ENCODE measurements around the gene PTPRK. TPM values are rescaled to one million over a fixed set of nuclear protein-coding genes. Genes with fewer than 3 reads are reported as not detected.

Gene PTPRK
- total RNA-seq, 2 experiments from 2014 or later: 2.8 to 5.0 TPM

DNA sequence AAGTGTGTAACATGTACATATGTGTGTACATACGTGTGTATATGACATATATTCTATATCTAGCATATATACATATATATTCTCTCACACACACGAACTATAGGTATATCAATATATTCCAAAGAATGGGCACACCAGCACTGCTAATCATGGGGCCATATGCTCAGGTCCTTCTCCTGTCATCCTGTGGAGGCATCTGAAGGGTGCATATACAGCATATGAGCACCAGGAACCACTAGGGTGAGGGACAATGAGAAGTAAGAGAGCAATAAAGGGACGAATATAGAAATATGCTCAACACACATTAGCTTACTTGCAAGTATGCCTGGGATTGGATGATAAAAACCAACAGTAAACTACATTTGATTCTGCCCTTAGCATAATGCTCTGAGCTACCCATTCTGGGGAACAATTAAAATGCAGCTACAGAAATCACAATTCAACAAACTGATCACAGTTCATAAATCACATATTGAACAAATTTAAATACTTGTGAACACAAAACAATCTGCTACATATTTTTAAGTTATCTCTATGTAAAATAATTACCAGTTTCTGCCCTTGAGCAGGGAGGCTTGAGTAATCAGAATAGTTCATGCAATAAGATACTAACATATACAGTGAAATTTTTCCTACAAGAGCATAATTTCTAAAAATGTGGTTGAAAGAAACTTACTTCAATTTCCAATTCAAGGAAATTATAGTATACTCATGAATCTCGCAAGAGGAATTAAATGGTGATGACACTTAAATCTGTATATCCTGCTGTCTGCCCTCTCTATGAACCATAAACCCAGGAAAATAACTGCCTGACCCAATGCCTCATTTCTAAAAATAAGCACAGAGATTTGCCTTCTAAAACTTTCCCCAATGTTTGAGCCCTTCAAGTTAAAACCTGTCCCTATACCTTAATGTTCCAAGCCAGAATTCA, 347.4 kb downstream of the PTPRK start:
- peaks cover 8% of the 10 kb centered on the region for H3K4me1 Mint-ChIP-seq
- H3K9me3 Mint-ChIP-seq: no peaks in the 10 kb centered on the region
- H3K27ac Mint-ChIP-seq: no peak overlapping the region
- no peak overlapping the region for H3K4me3 Mint-ChIP-seq
- no peaks in the 10 kb centered on the region for H3K36me3 Mint-ChIP-seq
- H3K27me3 Mint-ChIP-seq: peaks cover 2% of the 10 kb centered on the region
- DNase-seq (no peak), ATAC-seq (ENCODE audit: low read depth) (no peak)
- POLR2A ChIA-PET: no interaction called here

DNA sequence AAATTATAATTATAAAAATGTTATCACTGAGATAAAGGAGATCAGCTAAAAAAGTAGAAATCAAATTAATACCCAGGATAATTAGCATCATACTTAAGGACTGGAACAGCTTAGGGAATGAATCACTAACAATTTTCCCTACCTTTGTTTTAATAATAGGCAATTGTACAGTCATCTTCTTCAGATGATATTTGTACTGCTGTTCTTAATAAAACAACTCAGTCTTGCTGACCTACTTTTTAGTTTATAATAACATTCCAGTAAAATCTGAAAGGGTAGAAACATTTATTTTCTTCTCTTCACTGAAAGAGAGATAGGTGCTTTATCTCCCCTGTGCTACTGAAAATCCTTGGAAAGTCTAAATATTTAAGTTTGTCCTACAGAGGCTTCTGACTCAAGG, 348.3 kb downstream of the PTPRK start:
- DNase-seq (no peak), ATAC-seq (ENCODE audit: low read depth) (no peak)
- Mint-ChIP-seq H3K27ac (no peak overlapping the region), H3K4me1 (peaks cover 10% of the 10 kb centered on the region), H3K4me3 (no peak overlapping the region), H3K27me3 (peaks cover 2% of the 10 kb centered on the region), H3K36me3 (no peaks in the 10 kb centered on the region), H3K9me3 (no peaks in the 10 kb centered on the region)
- POLR2A ChIA-PET: no interaction called here

DNA sequence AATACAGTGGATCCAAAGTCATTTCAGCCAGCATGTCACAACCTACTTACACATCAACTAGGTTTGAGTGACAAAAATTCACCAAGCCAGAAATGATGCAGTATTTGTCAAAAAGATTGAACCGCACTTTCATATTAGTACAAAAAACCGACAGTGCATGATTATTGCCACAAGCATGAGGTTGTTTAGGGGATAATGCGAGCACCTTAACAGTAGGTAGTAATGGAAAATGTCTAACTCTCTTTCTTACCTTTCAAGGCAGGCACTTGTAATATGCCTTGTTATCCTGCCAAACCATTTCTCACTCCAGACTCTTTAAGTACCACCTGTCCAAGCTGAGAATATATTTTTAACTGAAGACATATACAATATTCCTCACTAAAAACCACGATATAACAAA, 349.2 kb downstream of the PTPRK start:
- H3K27me3 Mint-ChIP-seq: peaks cover 2% of the 10 kb centered on the region
- peaks cover 10% of the 10 kb centered on the region for H3K4me1 Mint-ChIP-seq
- H3K36me3 Mint-ChIP-seq: no peaks in the 10 kb centered on the region
- H3K9me3 Mint-ChIP-seq: no peaks in the 10 kb centered on the region
- DNase-seq (no peak), ATAC-seq (ENCODE audit: low read depth) (no peak)
- no peak overlapping the region for H3K4me3 Mint-ChIP-seq
- POLR2A ChIA-PET: no interaction called here
- H3K27ac Mint-ChIP-seq: no peak overlapping the region

DNA sequence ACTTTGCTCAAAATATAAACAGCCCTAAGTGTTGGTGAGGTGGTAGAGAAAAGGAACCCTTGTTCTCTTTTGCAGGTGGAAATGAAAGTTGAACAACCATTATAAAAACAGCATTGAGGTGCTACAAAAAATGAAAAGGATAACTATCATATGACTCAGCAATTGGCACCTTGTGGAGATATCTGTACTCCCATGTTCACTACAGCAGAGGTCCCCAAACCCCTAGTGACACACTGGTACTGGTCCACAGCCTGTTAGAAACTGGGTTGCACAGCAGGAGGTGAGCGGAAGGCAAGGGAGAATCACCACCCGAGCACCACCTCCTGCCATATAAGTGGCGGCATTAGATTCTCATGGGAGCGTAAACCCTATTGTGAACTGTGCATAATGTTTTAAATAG, 352.2 kb downstream of the PTPRK start:
- no peak for ATAC-seq (ENCODE audit: low read depth)
- POLR2A ChIA-PET: no interaction called here
- no peak overlapping the region for H3K27ac Mint-ChIP-seq

DNA sequence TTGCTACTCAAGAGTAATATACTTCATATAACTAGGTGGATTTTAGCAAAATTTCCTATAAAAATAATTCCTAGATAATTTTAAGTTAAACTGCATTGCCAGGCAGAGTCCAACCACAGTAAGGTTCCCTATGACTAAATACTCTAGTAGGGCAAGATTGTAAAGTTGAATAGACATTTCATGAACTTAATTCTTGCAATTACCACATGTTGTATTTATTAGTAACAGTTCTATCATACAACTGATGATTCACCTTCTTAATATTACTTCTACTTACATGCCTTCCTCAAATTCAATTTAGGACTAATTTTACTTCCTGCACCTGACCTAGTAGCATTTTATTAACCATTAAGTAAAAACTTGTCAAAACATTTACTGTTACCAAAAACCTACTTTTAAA, 352.8 kb downstream of the PTPRK start:
- peaks cover 1% of the 10 kb centered on the region for H3K36me3 Mint-ChIP-seq
- no peak overlapping the region for H3K4me3 Mint-ChIP-seq
- H3K4me1 Mint-ChIP-seq: peaks cover 12% of the 10 kb centered on the region
- no peaks in the 10 kb centered on the region for H3K9me3 Mint-ChIP-seq
- POLR2A ChIA-PET: no interaction called here
- DNase-seq (no peak), ATAC-seq (ENCODE audit: low read depth) (no peak)
- no peaks in the 10 kb centered on the region for H3K27me3 Mint-ChIP-seq
- H3K27ac Mint-ChIP-seq: no peak overlapping the region

More for the DNA sequence above, 352.2 kb downstream of the PTPRK start:
- Mint-ChIP-seq H3K27me3 (no peaks in the 10 kb centered on the region), H3K36me3 (peaks cover 1% of the 10 kb centered on the region), H3K4me3 (no peak overlapping the region), H3K4me1 (peaks cover 12% of the 10 kb centered on the region), H3K9me3 (no peaks in the 10 kb centered on the region)
- no peak for DNase-seq

DNA sequence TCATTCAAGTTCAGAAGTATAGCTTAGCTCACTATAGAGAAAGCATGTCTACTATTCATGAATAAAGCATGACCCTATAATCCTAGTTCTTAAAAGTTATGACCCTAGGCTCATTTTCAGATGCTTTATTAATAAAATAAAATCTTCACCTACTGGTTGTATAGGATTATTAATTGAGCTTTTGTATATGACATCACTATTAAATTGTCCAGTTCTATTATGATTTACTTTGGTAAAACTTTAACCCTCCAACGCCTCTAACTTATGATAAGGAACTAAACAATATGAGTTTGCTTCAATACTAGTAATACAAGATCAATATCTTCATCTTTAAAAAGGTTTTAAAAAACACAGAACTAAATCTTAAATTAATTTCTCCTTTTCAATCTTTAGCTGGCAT, 356.1 kb downstream of the PTPRK start:
- Mint-ChIP-seq H3K4me1 (peaks cover 10% of the 10 kb centered on the region), H3K9me3 (no peaks in the 10 kb centered on the region), H3K36me3 (peaks cover 1% of the 10 kb centered on the region), H3K27me3 (no peaks in the 10 kb centered on the region), H3K4me3 (no peak overlapping the region), H3K27ac (no peak overlapping the region)
- no peak for DNase-seq
- no peak for ATAC-seq (ENCODE audit: low read depth)
- POLR2A ChIA-PET: interaction anchor here (0.6 kb wide), 1 partner anchor 274 kb away, joined by 4 read pairs; no protein-coding TSS in a partner anchor

DNA sequence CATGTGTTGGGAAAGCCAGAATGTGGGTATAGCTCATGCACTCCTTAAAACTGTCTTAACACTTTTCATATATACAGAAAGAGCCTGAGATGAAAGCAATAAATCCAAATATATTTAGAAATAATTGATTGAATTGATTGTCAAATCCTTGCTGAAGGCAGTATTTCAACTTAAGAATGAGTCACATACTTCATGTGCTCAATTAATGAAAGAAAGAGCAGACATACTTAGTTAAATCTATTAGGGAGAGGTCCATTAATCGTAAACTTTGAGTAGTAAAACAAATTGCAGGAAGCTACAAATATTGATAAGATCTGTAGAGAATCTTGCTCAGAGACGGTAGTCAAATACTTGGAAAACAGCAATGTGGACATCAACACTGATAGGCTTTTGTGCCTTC, 358.0 kb downstream of the PTPRK start:
- H3K4me3 Mint-ChIP-seq: no peak overlapping the region
- ATAC-seq (ENCODE audit: low read depth) (no peak), DNase-seq (no peak)
- H3K36me3 Mint-ChIP-seq: peaks cover 1% of the 10 kb centered on the region
- no peaks in the 10 kb centered on the region for H3K27me3 Mint-ChIP-seq
- no peaks in the 10 kb centered on the region for H3K9me3 Mint-ChIP-seq
- H3K4me1 Mint-ChIP-seq: peaks cover 2% of the 10 kb centered on the region
- POLR2A ChIA-PET: no interaction called here
- no peak overlapping the region for H3K27ac Mint-ChIP-seq

DNA sequence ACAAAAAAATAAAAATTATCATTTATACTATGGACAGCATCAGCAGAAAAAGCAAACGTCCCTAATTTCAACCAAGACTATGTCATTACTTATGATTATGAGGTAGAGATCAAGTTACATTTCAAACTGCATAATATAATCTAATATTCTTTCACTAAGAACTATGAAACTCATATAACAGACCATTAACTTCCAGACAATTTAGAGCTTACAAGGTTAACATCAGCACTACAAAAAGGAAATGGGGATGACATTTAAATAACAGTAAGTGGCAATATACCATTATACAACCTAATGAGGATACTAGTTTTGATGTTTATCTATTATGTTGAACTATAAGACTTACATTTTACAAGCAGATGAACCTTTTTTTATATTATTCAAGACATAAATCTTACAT, 358.6 kb downstream of the PTPRK start:
- Mint-ChIP-seq H3K4me3 (no peak overlapping the region), H3K4me1 (peaks cover 2% of the 10 kb centered on the region), H3K9me3 (no peaks in the 10 kb centered on the region), H3K27ac (no peak overlapping the region), H3K27me3 (no peaks in the 10 kb centered on the region), H3K36me3 (peaks cover 1% of the 10 kb centered on the region)
- no peak for DNase-seq
- POLR2A ChIA-PET: no interaction called here
- no peak for ATAC-seq (ENCODE audit: low read depth)

DNA sequence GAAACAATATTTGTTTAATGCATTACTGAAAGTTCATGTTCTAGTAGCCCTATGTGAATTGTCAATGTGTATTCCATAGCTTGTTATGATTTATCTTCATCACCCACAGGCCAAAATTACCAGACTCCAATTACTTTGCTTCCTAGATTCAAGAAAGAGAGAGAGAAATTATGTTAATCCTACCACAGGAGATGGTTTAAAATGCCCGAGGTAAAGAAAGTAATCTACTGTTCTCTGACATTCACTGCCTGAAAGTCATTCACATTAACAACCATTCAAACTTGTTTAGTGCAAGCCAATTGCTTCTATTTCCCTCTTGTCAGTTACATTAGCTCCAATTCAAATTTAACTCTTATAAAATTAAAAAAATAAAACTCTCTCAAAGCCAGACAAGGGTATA, 359.1 kb downstream of the PTPRK start:
- no peak for DNase-seq
- H3K36me3 Mint-ChIP-seq: peaks cover 2% of the 10 kb centered on the region
- H3K27me3 Mint-ChIP-seq: no peaks in the 10 kb centered on the region
- POLR2A ChIA-PET: no interaction called here
- H3K4me3 Mint-ChIP-seq: no peak overlapping the region
- H3K27ac Mint-ChIP-seq: no peak overlapping the region
- no peak for ATAC-seq (ENCODE audit: low read depth)
- H3K9me3 Mint-ChIP-seq: peaks cover under 1% of the 10 kb centered on the region
- H3K4me1 Mint-ChIP-seq: peaks cover 4% of the 10 kb centered on the region

DNA sequence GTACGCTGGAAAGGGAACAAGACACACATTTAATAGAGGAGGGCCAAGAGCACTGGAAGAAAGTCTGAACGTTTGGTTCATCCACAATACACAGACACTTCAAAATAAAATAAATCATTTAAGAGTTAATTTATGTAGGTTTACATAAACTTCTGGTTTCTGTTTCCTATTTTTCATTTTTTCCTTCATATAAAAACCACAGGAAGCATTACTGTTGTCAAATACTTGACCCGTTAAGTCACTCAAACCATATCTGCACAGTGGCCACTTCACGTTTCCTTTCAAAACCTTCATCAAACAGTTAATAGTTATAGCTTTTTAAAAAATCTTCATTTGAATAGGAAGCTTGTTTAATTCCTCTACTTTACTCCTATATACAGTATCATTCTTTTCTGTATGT, 361.9 kb downstream of the PTPRK start:
- peaks cover 4% of the 10 kb centered on the region for H3K9me3 Mint-ChIP-seq
- H3K27ac Mint-ChIP-seq: no peak overlapping the region
- peaks cover 2% of the 10 kb centered on the region for H3K27me3 Mint-ChIP-seq
- ATAC-seq (ENCODE audit: low read depth) (no peak), DNase-seq (no peak)
- POLR2A ChIA-PET: no interaction called here
- no peak overlapping the region for H3K4me3 Mint-ChIP-seq
- peaks cover 4% of the 10 kb centered on the region for H3K36me3 Mint-ChIP-seq
- H3K4me1 Mint-ChIP-seq: peaks cover 4% of the 10 kb centered on the region

DNA sequence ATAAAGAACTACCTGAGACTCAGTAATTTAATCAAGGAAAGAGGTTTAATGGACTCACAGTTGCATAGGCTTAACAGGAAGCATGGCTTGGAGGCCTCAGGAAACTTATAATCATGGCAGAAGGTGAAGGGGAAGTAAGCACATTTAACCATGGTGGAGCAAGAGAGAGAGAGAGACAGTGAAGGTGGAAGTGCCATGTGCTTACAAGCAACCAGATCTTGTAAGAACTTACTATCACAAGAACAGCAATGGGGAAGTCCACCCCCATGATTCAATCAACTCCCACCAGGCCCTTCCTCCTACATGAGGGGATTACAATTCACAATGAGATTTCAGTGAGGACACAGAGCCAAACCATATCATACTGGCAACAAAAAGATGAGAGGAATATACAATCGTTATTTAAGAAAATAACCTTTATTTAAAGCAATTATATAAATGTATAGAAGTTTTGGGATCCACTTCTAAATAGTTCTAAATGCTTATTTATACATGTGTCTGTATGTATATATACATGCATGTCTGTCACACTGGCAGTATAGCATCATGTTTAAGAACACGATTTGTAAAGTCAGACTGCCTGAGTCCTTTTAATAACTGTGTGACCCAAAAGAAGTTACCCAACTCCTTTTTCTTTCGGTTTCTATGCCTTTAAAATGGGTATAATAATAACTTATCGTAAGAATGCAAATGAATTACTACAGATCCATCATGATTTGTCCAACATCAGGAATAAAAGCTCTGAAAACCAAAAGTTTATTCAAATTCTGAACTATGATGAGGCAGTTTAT, 363.9 kb downstream of the PTPRK start:
- peaks cover 2% of the 10 kb centered on the region for H3K27me3 Mint-ChIP-seq

DNA sequence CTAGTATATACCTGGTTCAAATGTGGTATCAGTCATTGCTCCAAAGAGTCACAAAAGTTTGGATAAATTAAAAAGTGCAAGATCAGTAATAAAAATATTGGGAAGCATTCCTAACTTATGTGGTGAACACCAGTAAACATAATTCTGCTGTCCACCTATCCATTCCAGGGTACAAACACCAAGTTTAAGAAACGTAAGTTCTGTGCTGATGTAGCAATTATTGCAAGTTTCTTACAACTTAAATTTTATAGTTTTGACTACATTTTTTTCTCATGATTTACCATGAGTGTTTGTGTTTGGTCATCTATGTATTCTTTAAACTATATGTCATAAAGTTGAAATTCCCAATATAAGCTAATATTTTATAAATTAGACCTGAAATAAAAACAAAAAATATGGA, 364.6 kb downstream of the PTPRK start:
- H3K36me3 Mint-ChIP-seq: peaks cover 4% of the 10 kb centered on the region
- H3K4me3 Mint-ChIP-seq: no peak overlapping the region
- H3K27ac Mint-ChIP-seq: no peak overlapping the region
- DNase-seq (no peak), ATAC-seq (ENCODE audit: low read depth) (no peak)
- H3K27me3 Mint-ChIP-seq: peaks cover 2% of the 10 kb centered on the region
- peaks cover 4% of the 10 kb centered on the region for H3K4me1 Mint-ChIP-seq
- POLR2A ChIA-PET: no interaction called here
- H3K9me3 Mint-ChIP-seq: peaks cover 4% of the 10 kb centered on the region

More for the DNA sequence above, 363.9 kb downstream of the PTPRK start:
- Mint-ChIP-seq H3K27ac (no peak overlapping the region), H3K9me3 (peaks cover 4% of the 10 kb centered on the region), H3K36me3 (peaks cover 4% of the 10 kb centered on the region), H3K4me1 (peaks cover 4% of the 10 kb centered on the region), H3K4me3 (no peak overlapping the region)
- ATAC-seq (ENCODE audit: low read depth) (no peak), DNase-seq (no peak)
- POLR2A ChIA-PET: no interaction called here

DNA sequence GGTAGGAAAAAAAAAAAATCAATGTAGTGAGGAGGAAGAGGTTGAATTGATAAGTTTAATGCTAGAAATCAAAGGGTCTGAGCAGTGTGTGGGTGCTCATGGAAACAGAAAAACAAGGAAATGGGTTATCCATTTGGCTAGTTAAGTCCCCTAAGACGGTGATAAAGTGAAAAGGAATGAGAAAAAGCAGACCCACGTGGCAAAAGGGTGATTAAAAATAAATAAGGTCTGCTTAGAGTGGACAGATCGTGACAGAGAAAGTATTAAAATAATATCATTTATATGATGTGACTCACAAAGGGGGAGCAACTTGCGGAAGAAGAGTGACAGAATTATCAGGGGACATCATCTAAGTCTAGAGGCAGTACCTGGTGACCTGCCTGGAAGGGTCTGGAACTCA, 367.8 kb downstream of the PTPRK start:
- Mint-ChIP-seq H3K4me3 (no peak overlapping the region), H3K27me3 (peaks cover 2% of the 10 kb centered on the region)

DNA sequence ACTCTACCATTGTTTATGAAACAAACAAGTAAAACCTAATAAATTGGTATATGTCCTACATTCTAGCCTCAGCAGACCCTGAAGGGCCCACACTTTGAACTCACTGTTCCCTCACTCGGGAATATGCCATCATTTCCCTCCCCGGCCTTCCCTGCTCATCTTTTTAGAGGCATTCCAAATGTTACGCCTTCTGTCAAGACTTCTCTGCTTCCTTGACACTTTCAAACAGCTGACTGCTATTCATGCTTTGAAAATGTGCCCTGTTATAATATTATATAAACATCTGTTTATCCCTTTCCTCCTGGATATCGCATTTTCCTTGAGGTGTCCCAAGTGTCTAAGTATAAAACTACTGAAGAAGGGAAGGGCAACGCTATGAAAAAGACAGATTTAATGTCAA, 370.0 kb downstream of the PTPRK start:
- peaks cover 2% of the 10 kb centered on the region for H3K27me3 Mint-ChIP-seq
- H3K4me3 Mint-ChIP-seq: no peak overlapping the region
- DNase-seq (no peak), ATAC-seq (ENCODE audit: low read depth) (no peak)
- POLR2A ChIA-PET: no interaction called here
- H3K4me1 Mint-ChIP-seq: peaks cover 1% of the 10 kb centered on the region
- no peaks in the 10 kb centered on the region for H3K9me3 Mint-ChIP-seq
- H3K27ac Mint-ChIP-seq: no peak overlapping the region
- peaks cover 2% of the 10 kb centered on the region for H3K36me3 Mint-ChIP-seq

More for the DNA sequence above, 367.8 kb downstream of the PTPRK start:
- Mint-ChIP-seq H3K9me3 (peaks cover 4% of the 10 kb centered on the region), H3K36me3 (peaks cover 6% of the 10 kb centered on the region), H3K27ac (no peak overlapping the region), H3K4me1 (peaks cover 4% of the 10 kb centered on the region)
- no peak for ATAC-seq (ENCODE audit: low read depth)
- no peak for DNase-seq
- POLR2A ChIA-PET: no interaction called here
